ENCODE measurements around the gene HABP4.
"Not testable (repeated sequence)": the region's sequence is repeated elsewhere in the genome, so short reads cannot be mapped to it uniquely, and the experiment has no call there.

Gene HABP4

GRCh38 chr9:96498796-96499195, 48.8 kb downstream of the HABP4 start:
- DNase-seq (ENCODE audit: low read depth in 2 of 2), result no peak

DNA sequence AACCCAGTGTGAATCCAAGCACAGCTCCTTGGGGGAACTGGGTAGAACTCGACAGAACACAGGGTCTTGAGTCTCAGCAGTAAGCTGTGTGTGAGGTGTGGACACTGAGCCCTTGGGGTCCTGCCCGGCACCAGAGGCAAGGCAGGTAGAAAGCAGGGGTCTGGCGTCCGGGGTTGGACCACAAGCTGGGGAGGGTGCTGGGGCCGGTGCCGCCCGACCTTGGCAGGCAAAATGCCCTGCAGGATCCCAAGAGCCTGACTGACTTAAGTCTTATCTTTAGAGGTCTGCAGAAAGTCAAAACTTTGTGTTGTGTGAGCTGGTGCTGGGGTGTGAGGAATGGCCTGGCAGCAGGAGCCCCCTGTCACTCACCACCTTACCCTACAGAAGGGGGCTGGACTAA, 49.3 kb downstream of the HABP4 start:
- DNase-seq (ENCODE audit: low read depth in 2 of 2), result no peak

- DNase-seq (ENCODE audit: low read depth in 2 of 2), result no peak
Observed at GRCh38 chr9:96500696-96501632, 51.0 kb downstream of the HABP4 start.

DNA sequence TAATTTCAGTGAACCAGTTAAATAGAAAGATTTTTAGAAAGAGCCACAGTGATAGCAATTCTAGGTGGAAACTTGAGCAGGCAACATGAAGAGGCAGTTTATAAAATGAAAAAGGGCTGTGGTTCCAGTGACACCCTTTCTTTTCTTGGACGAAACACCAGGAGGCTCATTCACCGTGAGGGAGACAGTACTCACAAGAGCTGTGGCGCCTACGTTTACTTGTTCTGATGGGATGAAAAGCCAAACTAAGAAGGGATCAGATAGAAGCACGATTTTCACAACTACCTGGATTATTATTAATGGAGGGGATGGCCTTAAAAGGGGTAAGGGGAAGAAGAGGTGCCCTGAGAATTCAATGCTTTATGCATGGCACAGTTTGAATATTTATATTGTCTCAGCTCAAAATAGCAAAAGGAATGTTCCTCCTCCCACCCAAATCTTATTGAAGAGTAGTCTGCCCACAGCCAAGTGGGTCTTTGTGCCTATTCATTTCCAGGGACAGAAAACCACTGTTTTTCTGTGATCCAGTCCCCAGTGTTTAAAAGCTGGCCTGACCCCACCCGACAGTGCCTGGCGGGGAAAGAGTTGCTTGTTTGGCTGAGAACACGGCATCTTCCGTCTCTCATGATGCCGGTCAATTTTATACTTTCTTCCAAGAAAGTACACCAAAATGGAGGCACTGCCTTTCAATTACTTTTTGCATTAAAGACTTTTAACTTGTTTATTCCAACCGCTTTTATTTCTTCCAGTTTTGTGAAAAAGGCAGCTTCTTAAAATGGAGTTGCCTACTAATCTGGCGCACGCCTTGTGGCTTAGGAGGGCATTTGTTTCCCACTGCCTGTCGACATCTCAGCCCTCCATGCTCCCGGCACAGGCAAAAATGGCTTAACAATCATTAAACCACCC, 51.9 kb downstream of the HABP4 start:
- no peak for DNase-seq (ENCODE audit: low read depth in 2 of 2)

GRCh38 chr9:96502539-96503373, 52.8 kb downstream of the HABP4 start:
- no peak for DNase-seq (ENCODE audit: low read depth in 2 of 2)

GRCh38 chr9:96503374-96503748, 53.4 kb downstream of the HABP4 start:
- DNase-seq (ENCODE audit: low read depth in 2 of 2), result not testable (repeated sequence)

GRCh38 chr9:96503918-96504317, 53.9 kb downstream of the HABP4 start:
- no peak for DNase-seq (ENCODE audit: low read depth in 2 of 2)

DNA sequence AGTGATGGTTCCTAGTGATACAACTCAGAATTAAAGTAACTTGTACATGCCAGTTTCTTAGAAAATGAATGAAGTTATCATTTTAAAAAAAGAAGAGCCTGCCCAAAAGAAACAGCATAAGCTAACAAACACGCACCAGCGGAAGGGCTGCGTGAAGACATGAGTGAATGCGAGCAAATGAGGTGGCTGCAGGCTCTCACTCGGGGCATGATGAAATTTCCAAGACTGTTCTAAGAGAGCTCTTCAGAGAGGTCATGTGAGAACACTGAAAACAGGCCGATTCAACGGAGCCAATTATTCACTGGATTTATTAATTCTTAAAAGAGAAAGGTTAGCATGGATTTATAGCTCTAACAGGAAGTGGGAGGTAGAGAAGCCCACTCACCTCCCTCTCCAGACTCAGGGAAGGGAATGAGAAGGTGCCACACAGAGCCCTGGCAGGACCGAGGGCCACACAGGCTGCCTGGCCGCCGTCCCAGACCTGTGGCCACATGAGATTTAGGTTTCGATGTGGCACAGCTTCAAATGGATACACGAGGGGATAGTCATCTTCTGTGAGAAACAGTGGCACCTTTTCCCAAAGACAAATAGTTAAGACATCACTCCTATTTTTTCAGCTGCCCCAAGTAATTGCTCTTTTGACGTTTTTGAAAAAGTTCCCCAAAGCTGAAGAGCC, 55.5 kb downstream of the HABP4 start:
- DNase-seq (ENCODE audit: low read depth in 2 of 2), result no peak

DNA sequence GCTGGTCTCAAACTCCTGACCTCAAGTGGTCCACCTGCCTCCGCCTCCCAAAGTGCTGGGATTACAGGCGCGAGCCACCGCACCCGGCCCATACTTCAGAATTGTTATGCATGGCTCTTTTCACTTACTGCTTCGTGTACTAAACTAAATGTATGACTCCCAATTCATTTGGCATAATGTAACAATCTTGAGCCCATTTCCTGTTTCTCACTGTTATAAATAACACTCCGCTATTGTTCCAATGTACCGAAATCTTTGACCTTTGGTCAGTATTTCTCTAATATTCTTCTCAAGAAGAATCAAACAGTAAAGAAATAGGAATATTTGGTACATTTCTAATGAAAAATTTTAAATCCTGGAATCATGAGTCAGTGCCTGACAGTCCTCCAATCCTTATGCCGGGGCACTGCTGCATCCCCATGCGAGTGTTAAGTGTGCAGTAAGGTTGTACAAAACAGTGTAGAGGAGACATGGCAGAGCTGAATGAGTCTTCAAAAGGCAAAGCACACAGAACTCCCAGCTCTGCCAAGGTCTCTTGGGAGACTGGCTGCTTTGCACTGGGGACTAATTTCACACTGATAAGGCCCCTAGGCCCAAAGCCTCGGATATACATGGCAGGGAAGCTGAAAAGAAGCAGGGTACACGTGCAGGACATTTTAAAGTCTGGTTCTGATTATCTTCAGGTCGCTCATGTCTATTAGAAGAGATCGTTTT, 58.4 kb downstream of the HABP4 start:
- no peak for DNase-seq (ENCODE audit: low read depth in 2 of 2)

DNA sequence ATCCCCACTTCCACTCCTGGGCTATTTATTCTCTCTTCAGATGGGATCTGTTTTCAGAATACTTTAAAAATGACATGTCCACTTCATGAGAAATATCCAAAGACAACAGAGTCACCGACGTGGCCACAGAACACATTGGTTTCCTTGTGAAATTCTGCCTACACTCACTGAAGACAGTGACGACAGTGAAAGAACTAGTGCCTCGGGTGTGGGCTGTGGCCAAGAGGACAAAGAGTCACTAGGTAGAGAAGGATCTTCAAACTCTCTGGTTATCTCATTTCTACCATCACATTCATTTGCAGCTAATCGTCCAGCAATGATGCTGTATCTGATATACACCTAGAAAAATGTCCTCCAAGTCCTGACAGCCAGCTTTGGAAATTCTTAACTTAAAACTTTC, 59.1 kb downstream of the HABP4 start:
- DNase-seq (ENCODE audit: low read depth in 2 of 2), result no peak

DNA sequence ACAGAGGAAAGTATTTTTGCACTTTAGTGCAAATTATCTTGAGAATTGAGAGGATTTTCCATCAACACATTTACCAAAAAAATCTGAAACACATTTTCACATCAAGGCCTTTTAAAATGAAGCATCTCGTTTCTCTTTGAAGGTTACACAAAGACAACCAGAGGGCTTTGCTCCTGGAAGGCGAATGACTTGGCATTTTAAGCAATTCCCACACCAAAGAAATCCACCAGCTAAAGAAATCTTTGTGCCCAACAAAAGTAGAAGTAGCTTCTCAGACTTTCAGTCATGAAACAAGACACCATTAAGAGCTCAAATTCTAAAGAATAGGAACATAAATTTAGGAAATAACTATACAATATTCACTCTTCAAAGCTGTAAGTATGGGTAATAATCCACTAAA, 59.9 kb downstream of the HABP4 start:
- no peak for DNase-seq (ENCODE audit: low read depth in 2 of 2)

GRCh38 chr9:96510258-96510657, 60.3 kb downstream of the HABP4 start:
- DNase-seq (ENCODE audit: low read depth in 2 of 2), result no peak

DNA sequence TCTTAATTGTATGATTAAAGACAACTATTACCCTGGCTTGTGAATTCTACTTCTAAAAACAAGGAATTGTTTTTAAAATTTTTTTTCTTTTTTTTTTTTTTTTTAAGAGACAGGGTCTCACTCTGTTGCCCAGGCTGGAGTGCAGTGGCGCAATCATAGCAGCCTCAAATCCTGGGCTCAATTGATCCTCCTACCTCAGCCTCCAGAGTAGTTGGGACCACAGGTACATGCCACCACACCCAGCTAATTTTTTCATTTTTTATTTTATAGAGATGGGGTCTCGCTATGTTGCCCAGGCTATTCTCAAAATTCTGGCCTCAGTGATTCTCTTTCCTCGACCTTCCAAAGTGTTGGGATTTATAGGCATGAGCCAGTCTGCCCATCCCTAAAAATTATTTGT, 62.3 kb downstream of the HABP4 start:
- DNase-seq (ENCODE audit: low read depth in 2 of 2), result no peak

GRCh38 chr9:96513622-96514021, 63.7 kb downstream of the HABP4 start:
- no peak for DNase-seq (ENCODE audit: low read depth in 2 of 2)

DNA sequence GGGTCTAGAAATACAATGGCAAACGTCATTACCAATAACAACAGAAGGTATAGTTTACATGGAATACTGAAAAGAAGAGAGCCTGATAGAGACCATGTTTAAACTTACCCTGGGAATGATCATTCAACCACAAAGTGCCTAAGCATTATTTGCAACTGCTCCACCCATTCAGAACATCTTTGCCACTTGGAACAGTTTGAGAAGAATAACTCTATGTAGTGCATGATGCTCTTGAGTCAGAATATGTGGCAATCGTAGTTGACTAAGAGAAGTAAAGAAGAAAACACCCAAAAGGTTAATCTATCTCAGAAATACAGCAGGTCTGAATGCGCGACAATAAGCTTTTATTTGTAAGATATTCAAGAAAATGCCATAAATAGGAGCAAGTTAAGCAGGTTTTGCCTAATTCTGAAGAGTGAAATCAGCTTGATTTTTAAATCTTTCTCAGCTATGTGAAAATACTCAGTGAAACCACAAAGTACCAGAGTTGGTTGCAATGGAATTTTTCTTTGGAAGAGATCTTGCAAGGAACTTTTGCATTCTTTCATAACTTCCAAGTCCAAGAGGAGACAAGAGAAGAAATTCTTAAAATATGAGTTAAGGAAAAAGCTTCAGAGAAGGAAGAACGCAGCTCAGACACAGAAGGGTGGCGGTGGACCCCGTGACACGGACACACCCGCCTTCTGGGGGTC, 64.3 kb downstream of the HABP4 start:
- DNase-seq (ENCODE audit: low read depth in 2 of 2), result no peak

- no peak for DNase-seq (ENCODE audit: low read depth in 2 of 2)
Observed at GRCh38 chr9:96514800-96515158, 64.8 kb downstream of the HABP4 start.

DNA sequence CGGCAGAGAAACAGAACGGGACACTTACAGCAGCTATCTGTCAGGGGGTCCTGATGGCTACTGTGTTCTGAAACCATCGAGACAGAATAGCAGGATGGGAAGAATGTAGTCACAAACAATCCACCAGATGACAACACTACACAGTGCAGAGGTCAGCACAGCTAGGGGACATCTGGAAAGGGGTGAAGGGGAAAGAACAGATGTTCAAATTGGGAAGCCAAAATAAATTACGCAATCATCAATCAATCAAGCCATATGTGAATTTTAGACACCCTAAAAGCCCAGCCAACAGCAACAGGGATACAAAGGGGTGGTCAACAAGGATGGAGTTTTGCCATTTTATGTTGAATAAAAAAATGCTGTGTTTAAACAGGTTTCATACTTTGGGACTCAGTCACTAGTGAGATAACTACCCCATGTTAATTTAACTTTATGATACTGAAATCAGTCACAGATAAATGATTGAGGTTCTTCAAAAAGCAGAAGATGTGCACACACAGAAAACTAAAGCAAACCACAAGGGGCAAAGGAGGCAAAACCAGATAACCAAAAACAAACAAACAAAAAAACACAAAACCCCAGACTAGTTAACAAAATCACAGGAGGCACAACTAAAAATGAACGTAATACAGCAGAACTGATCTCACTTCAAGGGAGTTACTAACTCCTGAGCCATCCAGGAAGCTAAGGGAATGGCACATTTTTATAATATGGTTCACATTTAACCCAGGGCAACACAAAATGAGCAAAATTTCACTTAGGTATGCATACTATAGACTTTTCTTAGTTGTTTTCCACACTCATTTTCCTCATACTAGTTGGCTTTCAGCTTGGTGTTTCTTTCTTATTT, 65.9 kb downstream of the HABP4 start:
- DNase-seq (ENCODE audit: low read depth in 2 of 2), result no peak

GRCh38 chr9:96519095-96519494, 69.1 kb downstream of the HABP4 start:
- DNase-seq (ENCODE audit: low read depth in 2 of 2), result no peak

GRCh38 chr9:96519787-96520186, 69.8 kb downstream of the HABP4 start:
- DNase-seq (ENCODE audit: low read depth in 2 of 2), result no peak

Measured in stimulated activated CD4-positive, alpha-beta T cell treated with anti-CD3 and anti-CD28 coated beads, Interleukin-15, amount 100 ng/mL, for 48 hours (primary cell).